Amygdala (tissue), 56 donors: ENCODE results near the gene CHST11.
A peak's percentile ranks its signal among the peaks of the same experiment; 100 is the strongest.

Source experiments
- DNase-seq, 56 donors: peaks; one replicate each; lab custom pipeline; 2025; lab: John Stamatoyannopoulos, UW

CHST11 gene

GRCh38 chr12:104764225-104765091, 307.7 kb downstream of the CHST11 start:
- DNase-seq, result no peak

DNA sequence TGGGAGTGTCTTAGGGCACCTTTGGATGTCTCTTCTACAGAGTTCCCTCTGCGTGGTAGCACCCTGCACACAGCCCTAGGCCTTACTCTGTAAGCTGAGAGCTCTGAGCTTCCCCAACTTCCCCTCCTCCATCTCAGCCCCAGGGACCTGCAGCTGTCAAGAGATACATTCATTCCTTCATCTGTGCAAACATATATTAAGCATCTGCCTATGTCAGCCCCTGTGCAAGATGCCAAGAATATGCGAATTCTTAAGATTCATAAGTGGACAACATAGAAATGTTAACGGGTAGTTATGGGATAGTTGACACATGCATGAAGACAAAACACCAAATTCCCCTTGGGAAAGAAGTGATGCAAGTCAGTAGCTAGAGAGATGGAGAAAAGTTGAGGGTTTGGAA, 310.5 kb downstream of the CHST11 start:
- DNase-seq, result no peak

- DNase-seq, result no peak
Measured at GRCh38 chr12:104768033-104768432, 311.3 kb downstream of the CHST11 start.

- no peak for DNase-seq
Measured at GRCh38 chr12:104769144-104769561, 312.4 kb downstream of the CHST11 start.

DNA sequence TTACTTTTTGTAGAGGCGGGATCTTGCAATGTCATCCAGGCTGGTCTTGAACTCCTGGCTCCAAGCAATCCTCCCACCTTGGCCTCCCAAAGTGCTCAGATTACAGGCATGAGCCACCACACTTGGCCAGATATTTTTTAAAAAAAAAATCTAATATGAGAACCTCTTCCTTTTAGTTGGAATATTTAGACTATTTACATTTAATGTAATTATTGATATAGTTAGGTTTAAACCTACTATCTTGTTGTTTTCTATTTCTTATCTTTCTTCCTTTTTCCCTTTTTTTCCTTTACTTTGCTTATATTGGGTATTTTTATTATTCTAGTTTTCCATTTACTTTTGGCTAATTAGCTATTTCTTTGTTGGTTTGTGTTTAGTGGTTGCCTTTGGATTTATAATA, 315.6 kb downstream of the CHST11 start:
- DNase-seq, result no peak

GRCh38 chr12:104775731-104776231, 319.0 kb downstream of the CHST11 start:
- no peak for DNase-seq

DNA sequence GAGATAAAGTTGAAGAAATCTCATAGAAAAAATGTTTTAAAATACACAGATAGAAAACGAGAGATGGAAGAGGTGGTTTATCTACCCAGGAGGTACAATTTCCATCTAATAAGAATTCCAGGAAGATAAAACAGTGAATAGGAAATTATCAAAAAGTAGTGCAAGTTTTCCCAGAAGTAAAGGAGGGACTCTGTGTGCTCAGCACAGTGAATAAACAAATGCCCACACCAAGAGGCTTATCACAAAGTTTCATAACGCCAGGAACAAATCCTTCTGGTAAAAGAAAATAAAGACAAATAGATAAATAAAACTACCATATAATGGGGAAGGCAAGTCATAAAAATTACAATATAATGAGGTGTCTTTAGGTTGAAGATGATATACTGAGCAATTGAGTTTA, 322.4 kb downstream of the CHST11 start:
- no peak for DNase-seq

DNA sequence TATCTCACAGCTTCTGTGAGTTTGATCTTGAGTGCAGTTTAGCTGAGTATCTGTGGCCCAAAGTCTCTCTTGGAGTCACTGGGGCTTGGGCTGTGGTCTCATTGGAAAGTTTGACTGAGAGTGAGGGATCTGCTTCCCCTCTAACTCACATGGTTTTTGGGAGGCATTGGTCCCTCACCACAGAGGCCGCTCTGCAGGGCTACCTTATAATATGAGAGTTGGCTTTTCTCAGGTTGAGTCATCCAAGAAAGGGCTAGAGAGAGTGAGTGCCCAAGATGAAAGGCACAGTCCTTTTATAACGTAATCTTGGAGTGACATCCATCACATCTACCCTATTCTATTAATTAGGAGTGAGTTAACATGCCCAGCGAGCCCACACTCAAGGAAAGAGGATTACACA, 325.5 kb downstream of the CHST11 start:
- DNase-seq, result no peak

DNA sequence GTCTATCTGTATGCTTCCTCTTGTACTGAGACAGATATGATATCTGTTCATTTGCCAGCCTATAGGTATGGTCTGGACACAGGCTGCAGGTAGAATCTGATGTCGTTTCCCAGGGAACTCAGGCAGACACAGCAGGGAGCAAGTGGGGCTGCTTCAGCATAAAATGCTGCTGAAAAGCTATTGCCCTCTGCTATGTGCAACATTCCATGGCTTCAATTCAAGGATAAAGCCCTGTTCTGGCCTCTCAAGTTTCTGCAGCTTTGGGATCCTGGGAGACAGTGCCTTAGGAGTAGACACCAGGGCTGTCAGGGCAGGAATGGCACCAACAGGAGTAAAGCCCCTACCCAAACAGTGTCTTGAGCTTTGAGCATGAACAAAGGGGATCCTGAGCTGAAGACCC, 327.8 kb downstream of the CHST11 start:
- no peak for DNase-seq

GRCh38 chr12:104785886-104786285, 329.1 kb downstream of the CHST11 start:
- DNase-seq, result no peak

GRCh38 chr12:104786352-104786751, 329.6 kb downstream of the CHST11 start:
- no peak for DNase-seq

DNA sequence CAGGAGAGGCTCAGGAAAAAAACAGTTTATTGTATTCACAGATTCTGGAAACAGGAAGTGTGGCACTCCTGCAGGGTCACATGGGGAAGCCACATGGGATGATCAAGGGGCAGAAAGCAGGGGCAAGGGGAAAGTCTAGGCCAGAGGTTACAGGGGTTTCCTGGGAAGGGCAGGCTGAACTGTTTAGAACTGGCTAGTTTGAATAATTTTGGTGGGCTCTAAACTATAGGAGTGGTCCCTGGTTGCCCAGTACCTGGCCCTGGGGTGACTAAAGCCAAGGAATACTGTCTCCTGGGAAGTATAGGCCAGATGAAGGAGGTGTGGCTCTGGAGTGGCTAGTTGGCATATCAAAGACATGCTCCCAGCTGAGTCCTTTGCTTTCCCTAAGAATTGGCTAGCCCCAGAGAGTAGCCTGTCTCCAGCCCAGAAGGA, 332.1 kb downstream of the CHST11 start:
- DNase-seq, result peak in 1 of 56 donors; percentile 20

DNA sequence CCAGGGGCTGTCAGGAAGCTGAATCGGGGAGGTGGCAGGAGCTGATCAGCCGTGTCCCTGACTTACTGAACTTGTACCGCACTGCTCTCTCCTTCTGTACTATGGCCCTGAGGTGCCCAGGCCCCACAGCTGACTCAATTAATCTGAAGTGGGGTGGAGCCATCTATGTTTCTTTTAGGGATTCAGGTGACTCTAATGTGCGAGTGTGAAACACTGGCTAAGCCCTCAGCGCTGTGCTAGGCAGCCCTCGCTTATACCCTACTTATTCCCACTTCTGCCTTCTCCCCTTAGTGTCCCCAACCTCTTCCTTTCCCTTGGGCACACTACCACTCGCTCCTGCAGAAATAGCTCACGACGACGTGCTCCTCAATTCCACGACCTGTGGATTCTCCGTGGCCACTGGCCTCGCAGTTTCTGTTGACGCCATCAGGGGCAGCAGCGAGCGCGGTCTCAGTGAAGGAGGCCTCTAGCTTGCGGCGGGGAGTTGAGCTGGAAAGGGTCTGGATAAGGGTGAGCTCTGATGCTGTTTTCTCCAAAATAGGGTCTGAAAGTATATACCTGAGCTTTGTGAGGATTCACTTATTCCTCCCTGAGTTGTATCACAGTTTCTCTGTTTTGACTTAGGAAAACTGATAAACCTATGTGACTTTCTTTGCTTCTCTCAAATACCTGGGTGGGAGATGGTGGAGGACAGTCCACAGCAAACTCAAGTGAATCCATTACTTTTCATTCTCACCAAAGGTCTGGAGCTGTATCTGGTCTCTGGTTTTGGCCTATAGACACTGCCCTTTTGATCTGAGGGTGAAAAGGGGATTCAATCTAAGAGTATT, 333.8 kb downstream of the CHST11 start:
- peak in 4 of 56 donors; percentile 15 to 24 (median 18) for DNase-seq

DNA sequence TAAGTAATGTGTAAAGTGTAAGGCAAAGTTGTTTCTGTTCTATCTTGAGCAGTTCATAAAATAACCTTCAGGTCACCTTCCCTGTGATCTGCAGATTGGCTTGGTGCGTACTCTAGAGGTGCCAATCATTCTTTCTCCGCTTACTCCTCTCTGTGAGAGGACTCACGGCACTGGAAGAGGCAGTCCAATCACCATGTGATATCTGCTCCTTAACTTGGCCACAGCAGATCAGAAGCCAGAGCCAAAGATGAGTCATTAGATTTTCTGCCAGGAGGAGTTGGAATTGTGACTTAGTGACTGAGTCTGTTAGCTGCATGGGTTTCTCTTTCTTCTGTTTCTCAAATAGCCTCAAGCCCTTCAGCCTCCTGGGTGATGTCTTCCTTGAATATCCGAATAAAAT, 335.8 kb downstream of the CHST11 start:
- DNase-seq, result no peak

DNA sequence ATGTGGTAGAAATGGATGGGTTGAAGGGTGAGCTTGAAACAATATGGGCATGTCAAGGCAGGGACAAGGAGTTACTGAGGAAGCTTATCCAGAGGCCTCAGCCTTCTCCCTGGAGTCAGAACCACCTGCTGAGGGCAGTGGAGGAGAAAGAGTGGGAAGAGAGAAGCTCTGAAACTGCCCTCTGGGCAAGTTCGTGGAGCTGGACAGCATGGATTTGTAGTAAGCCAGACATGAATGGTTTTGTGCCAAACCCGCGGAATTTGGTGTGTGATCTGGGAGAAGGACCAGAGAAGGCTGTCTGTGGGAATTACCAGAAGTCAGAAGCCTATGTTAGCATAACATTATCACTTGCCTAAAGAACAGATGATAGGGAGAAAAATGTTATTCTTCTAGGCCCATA, 336.5 kb downstream of the CHST11 start:
- DNase-seq, result no peak

- DNase-seq, result no peak
Measured at GRCh38 chr12:104793968-104794367, 337.2 kb downstream of the CHST11 start.

GRCh38 chr12:104796475-104796862, 339.7 kb downstream of the CHST11 start:
- DNase-seq, result no peak

DNA sequence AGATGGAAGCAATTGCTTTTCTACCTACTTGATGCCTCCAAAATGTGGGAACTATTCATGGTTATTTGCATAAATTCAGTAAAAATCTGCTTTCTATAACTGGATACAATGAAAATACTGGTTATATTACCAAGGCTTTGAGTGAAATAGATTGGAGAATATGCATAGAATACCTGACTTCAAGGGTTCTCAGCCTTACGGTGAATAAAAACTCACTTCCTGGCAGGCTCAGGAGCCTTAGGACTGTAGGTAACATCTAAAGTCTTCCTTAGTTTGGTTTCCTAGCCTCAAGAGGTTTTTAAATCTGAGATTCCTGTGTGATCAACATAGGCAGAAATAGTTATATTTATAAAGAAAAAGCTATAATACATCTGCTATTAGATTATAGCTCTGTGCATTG, 342.7 kb downstream of the CHST11 start:
- no peak for DNase-seq

- no peak for DNase-seq
Measured at GRCh38 chr12:104801005-104801404, 344.3 kb downstream of the CHST11 start.

DNA sequence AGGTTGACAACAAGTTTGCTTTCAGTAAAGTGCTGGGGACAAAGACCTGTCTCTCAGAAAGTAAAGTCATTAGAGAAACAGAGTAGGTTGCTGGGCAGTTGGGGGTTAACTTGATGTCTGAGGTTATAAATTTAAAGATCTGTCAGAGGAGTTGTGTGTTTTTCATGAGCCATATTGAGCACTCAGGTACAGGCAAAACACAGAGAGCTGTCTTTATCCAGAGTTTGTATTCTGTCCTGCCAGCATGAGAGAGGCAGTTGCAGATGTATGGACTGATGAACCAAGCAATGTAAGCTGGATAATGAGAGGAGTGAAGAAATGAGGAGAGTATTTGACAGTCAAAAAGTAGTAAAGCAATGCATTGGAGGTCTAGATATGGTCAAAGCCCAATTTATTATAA, 344.7 kb downstream of the CHST11 start:
- DNase-seq, result no peak

DNA sequence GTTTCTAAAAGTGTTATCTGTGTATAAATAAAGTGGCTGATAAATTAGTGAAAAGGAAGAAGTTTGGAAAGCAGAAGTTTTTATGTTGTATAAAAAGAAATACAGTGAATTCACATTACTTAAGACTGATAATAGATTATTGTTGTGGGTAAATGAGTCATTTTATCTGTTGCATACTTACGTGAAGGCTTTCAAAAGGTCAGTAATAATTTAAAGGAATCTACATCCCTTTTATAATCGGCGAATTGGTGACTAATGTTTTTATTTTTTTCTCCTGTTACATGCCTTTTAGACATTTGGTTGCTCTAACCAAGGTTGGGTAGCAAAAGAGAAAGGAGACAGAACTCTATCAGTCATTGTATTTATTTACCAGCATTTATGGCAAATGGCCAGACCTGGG, 345.5 kb downstream of the CHST11 start:
- DNase-seq, result no peak
